HEK293 (cell line): ENCODE measurements around the gene CSNK1G2.
A peak's percentile ranks its signal among the peaks of the same experiment; 100 is the strongest.

Experiments used
- CTCF ChIA-PET: fragments of 350-600 bp; formaldehyde crosslinking; extraction: SDS; loops from one replicate; lab custom pipeline; 2021; ENCODE audit warnings: antibody characterized with exemption; lab: Yijun Ruan, JAX
- POLR2A ChIA-PET: fragments of 300-600 bp; formaldehyde crosslinking; extraction: SDS; loops from one replicate; lab custom pipeline; 2020; ENCODE audit warnings: antibody characterized with exemption, inconsistent platforms; lab: Yijun Ruan, JAX
- H3K27ac ChIP-seq: fragments of 200-500 bp; sonication (Bioruptor generic); 2 replicates; pipeline ENCODE4 v1.5.1; 2014; ENCODE audit warnings: low read depth, low read length, control low read depth, inconsistent platforms; ENCODE audit errors: extremely low read depth
- H3K36me3 ChIP-seq, 2 experiments: fragments of 200-500 bp in 1 of 2; sonication (Bioruptor generic) in 1 of 2; 1 replicate in 1 of 2; 2 replicates in 1 of 2; pipeline ENCODE4 v1.5.1; 2014 to 2017; ENCODE audit warnings: inconsistent platforms in 2 of 2, low read length in 2 of 2; ENCODE audit not compliant: control insufficient read depth in 2 of 2, insufficient read depth in 1 of 2
- H3K4me1 ChIP-seq: fragments of 200-500 bp; sonication (Bioruptor generic); 2 replicates; pipeline ENCODE4 v1.5.1; 2014; ENCODE audit warnings: mild to moderate bottlenecking, low read length, inconsistent platforms; ENCODE audit not compliant: control insufficient read depth, insufficient read depth
- H3K4me3 ChIP-seq: 2 replicates; pipeline ENCODE4 v1.5.1; 2011; ENCODE audit warnings: low read depth, mild to moderate bottlenecking, control low read depth, low read length, moderate library complexity
- H3K9me3 ChIP-seq: fragments of 200-500 bp; sonication (Bioruptor generic); 2 replicates; pipeline ENCODE4 v1.5.1; 2014; ENCODE audit warnings: low read depth, low read length, inconsistent platforms; ENCODE audit not compliant: control insufficient read depth, insufficient read depth
- GFI1B ChIP-seq: fragments of 450-650 bp; formaldehyde crosslinking; IDR thresholded peaks from 2 replicates; pipeline ENCODE4 v1.5.1; 2016; ENCODE audit warnings: missing biosample characterization, missing genetic modification characterization
- GLIS1 ChIP-seq: fragments of 450-650 bp; formaldehyde crosslinking; IDR thresholded peaks from 2 replicates; pipeline ENCODE4 v1.5.1; 2016; ENCODE audit warnings: missing biosample characterization, missing genetic modification characterization
- GLIS2 ChIP-seq: fragments of 450-650 bp; formaldehyde crosslinking; IDR thresholded peaks from 2 replicates; pipeline ENCODE4 v1.5.1; 2016; ENCODE audit warnings: missing biosample characterization, missing genetic modification characterization
- KLF8 ChIP-seq: fragments of 450-650 bp; formaldehyde crosslinking; IDR thresholded peaks from 2 replicates; pipeline ENCODE4 v1.5.1; 2016; ENCODE audit warnings: missing biosample characterization, missing genetic modification characterization
- SP3 ChIP-seq: fragments of 450-650 bp; formaldehyde crosslinking; IDR thresholded peaks from 2 replicates; pipeline ENCODE4 v1.5.1; 2016; ENCODE audit warnings: missing biosample characterization, missing genetic modification characterization
- TRIM28 ChIP-seq: IDR thresholded peaks from 2 replicates; pipeline ENCODE4 v1.6.1; 2011; ENCODE audit warnings: low read length, control low read depth, borderline replicate concordance
- ZIC2 ChIP-seq: fragments of 450-650 bp; formaldehyde crosslinking; IDR thresholded peaks from 2 replicates; pipeline ENCODE4 v1.5.1; 2016; ENCODE audit warnings: missing biosample characterization, missing genetic modification characterization
- ZNF341 ChIP-seq: fragments of 450-650 bp; formaldehyde crosslinking; IDR thresholded peaks from 2 replicates; pipeline ENCODE4; 2016; ENCODE audit warnings: low read depth, missing biosample characterization, missing genetic modification characterization
- ZNF366 ChIP-seq: fragments of 450-650 bp; formaldehyde crosslinking; conservative IDR thresholded peaks from 2 replicates; pipeline ENCODE4 v1.5.1; 2016; ENCODE audit warnings: missing biosample characterization, missing genetic modification characterization
- ZNF404 ChIP-seq: fragments of 450-650 bp; formaldehyde crosslinking; IDR thresholded peaks from 2 replicates; pipeline ENCODE4 v1.5.1; 2017; ENCODE audit warnings: missing biosample characterization, missing genetic modification characterization
- ZNF433 ChIP-seq: fragments of 450-650 bp; formaldehyde crosslinking; IDR thresholded peaks from 2 replicates; pipeline ENCODE4 v1.5.1; 2016; ENCODE audit warnings: missing biosample characterization, missing genetic modification characterization, low read depth
- ZNF501 ChIP-seq: fragments of 450-650 bp; formaldehyde crosslinking; IDR thresholded peaks from 2 replicates; pipeline ENCODE4 v1.5.1; 2016; ENCODE audit warnings: missing biosample characterization, missing genetic modification characterization
- ZNF600 ChIP-seq: fragments of 450-650 bp; formaldehyde crosslinking; IDR thresholded peaks from 2 replicates; pipeline ENCODE4 v1.5.1; 2016; ENCODE audit warnings: missing biosample characterization, missing genetic modification characterization
- ZNF624 ChIP-seq: fragments of 450-650 bp; formaldehyde crosslinking; IDR thresholded peaks from 2 replicates; pipeline ENCODE4 v1.5.1; 2017; ENCODE audit warnings: missing biosample characterization, missing genetic modification characterization
- ZNF629 ChIP-seq: fragments of 450-650 bp; formaldehyde crosslinking; IDR thresholded peaks from 2 replicates; pipeline ENCODE4 v1.5.1; 2017; ENCODE audit warnings: missing biosample characterization, missing genetic modification characterization
- TF ChIP-seq, protein P1 (sequence below): fragments of 450-650 bp; formaldehyde crosslinking; IDR thresholded peaks from 2 replicates; pipeline ENCODE4 v1.5.1; 2016; ENCODE audit warnings: missing biosample characterization, missing genetic modification characterization
- TF ChIP-seq, protein P2 (sequence below): fragments of 450-650 bp; formaldehyde crosslinking; IDR thresholded peaks from 2 replicates; pipeline ENCODE4 v1.5.1; 2016; ENCODE audit warnings: missing biosample characterization, missing genetic modification characterization
- TF ChIP-seq, protein P3 (sequence below): IDR thresholded peaks from 2 replicates; pipeline ENCODE4 v1.6.1; 2011; ENCODE audit warnings: mild to moderate bottlenecking, low read depth, low read length, borderline replicate concordance
- TF ChIP-seq, protein P4 (sequence below): fragments of 450-650 bp; formaldehyde crosslinking; IDR thresholded peaks from 2 replicates; pipeline ENCODE4 v1.5.1; 2017; ENCODE audit warnings: missing biosample characterization, missing genetic modification characterization
- TF ChIP-seq, protein P5 (sequence below): fragments of 450-650 bp; formaldehyde crosslinking; IDR thresholded peaks from 2 replicates; pipeline ENCODE4 v1.5.1; 2016; ENCODE audit warnings: missing biosample characterization, missing genetic modification characterization, borderline replicate concordance
- TF ChIP-seq, protein P6 (sequence below): fragments of 450-650 bp; formaldehyde crosslinking; IDR thresholded peaks from 2 replicates; pipeline ENCODE4 v1.5.1; 2016; ENCODE audit warnings: missing biosample characterization, missing genetic modification characterization
- TF ChIP-seq, protein P7 (sequence below): fragments of 450-650 bp; formaldehyde crosslinking; optimal IDR thresholded peaks from 2 replicates; pipeline ENCODE3; 2016; ENCODE audit warnings: missing biosample characterization, mild to moderate bottlenecking, missing genetic modification characterization

The CSNK1G2 gene

DNA sequence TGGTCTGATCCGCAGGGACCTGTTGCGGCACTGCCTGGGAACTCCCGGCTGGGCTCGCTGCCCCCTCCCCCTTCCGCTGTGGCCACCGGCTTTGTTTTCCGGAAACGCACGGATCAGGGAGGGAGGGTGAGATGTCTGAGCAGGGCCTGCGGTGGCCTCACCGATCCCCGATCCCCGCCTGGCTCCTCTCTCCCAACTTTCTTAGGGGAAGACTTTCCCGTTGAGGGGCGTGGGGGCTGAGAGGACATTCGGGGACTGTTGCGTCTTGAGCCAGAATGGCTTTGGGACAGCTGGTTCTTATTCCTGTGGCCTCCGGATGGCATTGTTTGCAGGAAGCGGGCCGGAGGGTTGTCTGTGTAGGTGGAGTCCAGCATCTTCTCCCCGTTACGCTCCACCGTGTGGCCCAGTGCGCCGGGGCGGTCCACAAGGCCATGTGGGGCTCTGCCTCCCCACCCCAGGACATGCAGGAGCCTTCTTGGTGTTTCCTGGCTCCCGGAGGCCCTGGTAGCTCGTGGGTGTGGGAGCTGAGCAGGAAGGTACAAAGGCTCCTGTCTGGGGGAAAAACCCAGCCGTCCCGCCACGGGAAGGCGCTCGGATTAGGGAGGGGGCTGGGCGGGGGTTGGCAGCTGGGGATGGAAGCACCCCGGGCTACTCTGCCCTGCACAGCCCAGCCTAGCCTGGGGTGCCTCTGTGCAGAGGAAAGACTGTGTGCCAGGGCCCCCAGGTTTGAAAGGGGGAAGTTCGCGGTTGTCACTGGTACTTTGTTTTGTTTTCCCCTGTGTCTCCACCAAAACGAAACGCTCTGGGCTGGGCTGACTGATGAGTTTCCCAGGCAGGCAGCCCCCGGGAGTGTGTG lies 1.3 kb downstream of the CSNK1G2 start (continued):
- peak; percentile 34; the same call in 1 of the 2 replicates for TF ChIP-seq ZNF366
- TF ChIP-seq, protein P1, sequence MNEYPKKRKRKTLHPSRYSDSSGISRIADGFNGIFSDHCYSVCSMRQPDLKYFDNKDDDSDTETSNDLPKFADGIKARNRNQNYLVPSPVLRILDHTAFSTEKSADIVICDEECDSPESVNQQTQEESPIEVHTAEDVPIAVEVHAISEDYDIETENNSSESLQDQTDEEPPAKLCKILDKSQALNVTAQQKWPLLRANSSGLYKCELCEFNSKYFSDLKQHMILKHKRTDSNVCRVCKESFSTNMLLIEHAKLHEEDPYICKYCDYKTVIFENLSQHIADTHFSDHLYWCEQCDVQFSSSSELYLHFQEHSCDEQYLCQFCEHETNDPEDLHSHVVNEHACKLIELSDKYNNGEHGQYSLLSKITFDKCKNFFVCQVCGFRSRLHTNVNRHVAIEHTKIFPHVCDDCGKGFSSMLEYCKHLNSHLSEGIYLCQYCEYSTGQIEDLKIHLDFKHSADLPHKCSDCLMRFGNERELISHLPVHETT (tag by site-specific recombination) = 0 out of 2 replicates have a peak, but pooled peaks have one; percentile 35
- no peak for TF ChIP-seq ZNF404 (tag by site-specific recombination)
- TF ChIP-seq, protein P2, sequence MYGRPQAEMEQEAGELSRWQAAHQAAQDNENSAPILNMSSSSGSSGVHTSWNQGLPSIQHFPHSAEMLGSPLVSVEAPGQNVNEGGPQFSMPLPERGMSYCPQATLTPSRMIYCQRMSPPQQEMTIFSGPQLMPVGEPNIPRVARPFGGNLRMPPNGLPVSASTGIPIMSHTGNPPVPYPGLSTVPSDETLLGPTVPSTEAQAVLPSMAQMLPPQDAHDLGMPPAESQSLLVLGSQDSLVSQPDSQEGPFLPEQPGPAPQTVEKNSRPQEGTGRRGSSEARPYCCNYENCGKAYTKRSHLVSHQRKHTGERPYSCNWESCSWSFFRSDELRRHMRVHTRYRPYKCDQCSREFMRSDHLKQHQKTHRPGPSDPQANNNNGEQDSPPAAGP = peak; percentile 11; the same call in 1 of the 2 replicates
- TF ChIP-seq ZNF341 (tag by site-specific recombination) = peak; percentile 73
- TF ChIP-seq, protein P3, sequence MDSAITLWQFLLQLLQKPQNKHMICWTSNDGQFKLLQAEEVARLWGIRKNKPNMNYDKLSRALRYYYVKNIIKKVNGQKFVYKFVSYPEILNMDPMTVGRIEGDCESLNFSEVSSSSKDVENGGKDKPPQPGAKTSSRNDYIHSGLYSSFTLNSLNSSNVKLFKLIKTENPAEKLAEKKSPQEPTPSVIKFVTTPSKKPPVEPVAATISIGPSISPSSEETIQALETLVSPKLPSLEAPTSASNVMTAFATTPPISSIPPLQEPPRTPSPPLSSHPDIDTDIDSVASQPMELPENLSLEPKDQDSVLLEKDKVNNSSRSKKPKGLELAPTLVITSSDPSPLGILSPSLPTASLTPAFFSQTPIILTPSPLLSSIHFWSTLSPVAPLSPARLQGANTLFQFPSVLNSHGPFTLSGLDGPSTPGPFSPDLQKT = peak; percentile 26; the same call in 1 of the 2 replicates
- peak; percentile 41; the same call in 1 of the 2 replicates for TF ChIP-seq ZNF629 (tag by site-specific recombination)
- TF ChIP-seq SP3 = peak; percentile 71
- peak; percentile 10 for TF ChIP-seq KLF8 (tag by site-specific recombination)
- 0 out of 2 replicates have a peak, but pooled peaks have one; percentile 2 for TF ChIP-seq ZNF433 (tag by site-specific recombination)
- TF ChIP-seq, protein P4, sequence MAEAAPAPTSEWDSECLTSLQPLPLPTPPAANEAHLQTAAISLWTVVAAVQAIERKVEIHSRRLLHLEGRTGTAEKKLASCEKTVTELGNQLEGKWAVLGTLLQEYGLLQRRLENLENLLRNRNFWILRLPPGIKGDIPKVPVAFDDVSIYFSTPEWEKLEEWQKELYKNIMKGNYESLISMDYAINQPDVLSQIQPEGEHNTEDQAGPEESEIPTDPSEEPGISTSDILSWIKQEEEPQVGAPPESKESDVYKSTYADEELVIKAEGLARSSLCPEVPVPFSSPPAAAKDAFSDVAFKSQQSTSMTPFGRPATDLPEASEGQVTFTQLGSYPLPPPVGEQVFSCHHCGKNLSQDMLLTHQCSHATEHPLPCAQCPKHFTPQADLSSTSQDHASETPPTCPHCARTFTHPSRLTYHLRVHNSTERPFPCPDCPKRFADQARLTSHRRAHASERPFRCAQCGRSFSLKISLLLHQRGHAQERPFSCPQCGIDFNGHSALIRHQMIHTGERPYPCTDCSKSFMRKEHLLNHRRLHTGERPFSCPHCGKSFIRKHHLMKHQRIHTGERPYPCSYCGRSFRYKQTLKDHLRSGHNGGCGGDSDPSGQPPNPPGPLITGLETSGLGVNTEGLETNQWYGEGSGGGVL = peak; percentile 15; the same call in 1 of the 2 replicates
- TF ChIP-seq, protein P5, sequence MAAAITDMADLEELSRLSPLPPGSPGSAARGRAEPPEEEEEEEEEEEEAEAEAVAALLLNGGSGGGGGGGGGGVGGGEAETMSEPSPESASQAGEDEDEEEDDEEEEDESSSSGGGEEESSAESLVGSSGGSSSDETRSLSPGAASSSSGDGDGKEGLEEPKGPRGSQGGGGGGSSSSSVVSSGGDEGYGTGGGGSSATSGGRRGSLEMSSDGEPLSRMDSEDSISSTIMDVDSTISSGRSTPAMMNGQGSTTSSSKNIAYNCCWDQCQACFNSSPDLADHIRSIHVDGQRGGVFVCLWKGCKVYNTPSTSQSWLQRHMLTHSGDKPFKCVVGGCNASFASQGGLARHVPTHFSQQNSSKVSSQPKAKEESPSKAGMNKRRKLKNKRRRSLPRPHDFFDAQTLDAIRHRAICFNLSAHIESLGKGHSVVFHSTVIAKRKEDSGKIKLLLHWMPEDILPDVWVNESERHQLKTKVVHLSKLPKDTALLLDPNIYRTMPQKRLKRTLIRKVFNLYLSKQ (tag by site-specific recombination) = no peak
- TF ChIP-seq TRIM28 = no peak

DNA sequence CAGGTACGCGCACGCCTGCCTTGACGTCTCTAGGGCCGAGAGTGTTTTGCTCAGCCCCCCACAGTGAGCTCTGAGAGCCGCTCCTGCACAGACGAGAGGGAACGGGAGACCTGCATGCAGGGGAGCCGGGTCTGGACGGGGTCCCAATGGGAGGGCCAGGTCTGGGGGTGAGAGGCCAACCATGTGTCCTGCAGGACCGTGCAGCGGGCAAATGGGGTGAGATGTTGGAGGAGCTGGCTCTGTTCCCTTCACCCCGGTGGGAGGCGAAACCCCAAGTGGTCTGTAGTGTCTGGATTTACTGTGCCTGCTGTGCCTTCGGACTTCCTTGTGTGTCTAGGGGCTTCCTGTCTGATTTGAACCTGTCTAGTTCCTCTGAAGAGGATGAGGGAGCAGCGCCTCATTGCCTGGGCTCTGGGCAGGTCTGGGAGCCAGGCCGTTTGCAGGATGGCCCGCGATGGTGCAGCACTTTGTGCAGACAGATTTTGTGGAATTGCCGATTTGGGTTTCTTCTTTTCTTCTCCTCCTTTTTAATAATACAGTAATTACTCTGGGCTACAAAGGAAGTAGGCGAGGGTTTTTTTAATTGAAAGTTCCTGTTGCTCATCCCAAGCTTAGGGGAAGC lies 2.1 kb downstream of the CSNK1G2 start:
- ChIA-PET CTCF (interaction anchor here (0.7 to 1.3 kb wide), 3 partner anchors 14 to 1487 kb away, joined by 3 to 5 read pairs (median 3); no protein-coding TSS in a partner anchor), POLR2A (interaction anchor here (0.6 kb wide), 1 partner anchor 947 kb away, joined by 3 read pairs; no protein-coding TSS in a partner anchor)
- Histone ChIP-seq H3K4me3 (peak overlapping the region; percentile 91), H3K9me3 (no peaks in the 10 kb centered on the region), H3K36me3 (peaks cover 0 to 5% of the 10 kb centered on the region in 2 experiments; a peak in 2 of 3 replicates), H3K27ac (peak overlapping the region; percentile 90; the same call in 1 of the 2 replicates), H3K4me1 (peaks cover 3% of the 10 kb centered on the region)
- no peak for TF ChIP-seq ZNF624
- TF ChIP-seq ZIC2 (tag by site-specific recombination) = peak; percentile 97
- TF ChIP-seq ZNF501 (tag by site-specific recombination) = no peak
- TF ChIP-seq GFI1B (tag by site-specific recombination) = no peak
- TF ChIP-seq, protein P6, sequence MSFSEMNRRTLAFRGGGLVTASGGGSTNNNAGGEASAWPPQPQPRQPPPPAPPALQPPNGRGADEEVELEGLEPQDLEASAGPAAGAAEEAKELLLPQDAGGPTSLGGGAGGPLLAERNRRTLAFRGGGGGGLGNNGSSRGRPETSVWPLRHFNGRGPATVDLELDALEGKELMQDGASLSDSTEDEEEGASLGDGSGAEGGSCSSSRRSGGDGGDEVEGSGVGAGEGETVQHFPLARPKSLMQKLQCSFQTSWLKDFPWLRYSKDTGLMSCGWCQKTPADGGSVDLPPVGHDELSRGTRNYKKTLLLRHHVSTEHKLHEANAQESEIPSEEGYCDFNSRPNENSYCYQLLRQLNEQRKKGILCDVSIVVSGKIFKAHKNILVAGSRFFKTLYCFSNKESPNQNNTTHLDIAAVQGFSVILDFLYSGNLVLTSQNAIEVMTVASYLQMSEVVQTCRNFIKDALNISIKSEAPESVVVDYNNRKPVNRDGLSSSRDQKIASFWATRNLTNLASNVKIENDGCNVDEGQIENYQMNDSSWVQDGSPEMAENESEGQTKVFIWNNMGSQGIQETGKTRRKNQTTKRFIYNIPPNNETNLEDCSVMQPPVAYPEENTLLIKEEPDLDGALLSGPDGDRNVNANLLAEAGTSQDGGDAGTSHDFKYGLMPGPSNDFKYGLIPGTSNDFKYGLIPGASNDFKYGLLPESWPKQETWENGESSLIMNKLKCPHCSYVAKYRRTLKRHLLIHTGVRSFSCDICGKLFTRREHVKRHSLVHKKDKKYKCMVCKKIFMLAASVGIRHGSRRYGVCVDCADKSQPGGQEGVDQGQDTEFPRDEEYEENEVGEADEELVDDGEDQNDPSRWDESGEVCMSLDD (tag by site-specific recombination) = peak; percentile 57; the same call in 1 of the 2 replicates
- TF ChIP-seq ZNF600 (tag by site-specific recombination) = peak; percentile 56
- TF ChIP-seq GLIS2 (tag by site-specific recombination) = peak; percentile 35
- TF ChIP-seq, protein P7, sequence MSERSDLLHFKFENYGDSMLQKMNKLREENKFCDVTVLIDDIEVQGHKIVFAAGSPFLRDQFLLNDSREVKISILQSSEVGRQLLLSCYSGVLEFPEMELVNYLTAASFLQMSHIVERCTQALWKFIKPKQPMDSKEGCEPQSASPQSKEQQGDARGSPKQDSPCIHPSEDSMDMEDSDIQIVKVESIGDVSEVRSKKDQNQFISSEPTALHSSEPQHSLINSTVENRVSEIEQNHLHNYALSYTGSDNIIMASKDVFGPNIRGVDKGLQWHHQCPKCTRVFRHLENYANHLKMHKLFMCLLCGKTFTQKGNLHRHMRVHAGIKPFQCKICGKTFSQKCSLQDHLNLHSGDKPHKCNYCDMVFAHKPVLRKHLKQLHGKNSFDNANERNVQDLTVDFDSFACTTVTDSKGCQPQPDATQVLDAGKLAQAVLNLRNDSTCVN (tag by site-specific recombination) = peak; percentile 41
- TF ChIP-seq GLIS1 (tag by site-specific recombination) = peak; percentile 96
